HCT116 (cell line): ENCODE measurements around the gene MYO1F.

Experiments used
- CEBPB ChIP-seq: IDR thresholded peaks from 2 replicates; pipeline ENCODE4 v1.6.1; 2012; ENCODE audit warnings: low read depth
- EGR1 ChIP-seq: IDR thresholded peaks from 2 replicates; pipeline ENCODE4 v1.6.1; 2012; ENCODE audit warnings: low read depth
- EZH2 ChIP-seq: fragments of 200-600 bp; sonication (generic); IDR thresholded peaks from 2 replicates; pipeline ENCODE4 v1.6.1; 2017; ENCODE audit warnings: antibody characterized with exemption, mixed run types
- EZH2phosphoT487 ChIP-seq: fragments of 200-600 bp; IDR thresholded peaks from 2 replicates; pipeline ENCODE4 v1.6.1; 2018; ENCODE audit warnings: antibody characterized with exemption, borderline replicate concordance
- JUND ChIP-seq: IDR thresholded peaks from 2 replicates; pipeline ENCODE4 v1.6.1; 2012
- POLR2A ChIP-seq: IDR thresholded peaks from 2 replicates; pipeline ENCODE4 v1.7.0; 2011; ENCODE audit warnings: borderline replicate concordance; ENCODE audit not compliant: insufficient read depth, insufficient read length; ENCODE audit errors: extremely low read depth
- POLR2AphosphoS5 ChIP-seq: IDR thresholded peaks from 2 replicates; pipeline ENCODE4 v1.6.1; 2011; ENCODE audit warnings: mild to moderate bottlenecking, low read depth, low read length, moderate library complexity
- SRF ChIP-seq: IDR thresholded peaks from 2 replicates; pipeline ENCODE4 v1.6.1; 2012; ENCODE audit warnings: low read depth
- YY1 ChIP-seq: IDR thresholded peaks from 2 replicates; pipeline ENCODE4 v1.6.1; 2011; ENCODE audit warnings: low read length, low read depth, moderate library complexity, mild to moderate bottlenecking; ENCODE audit not compliant: insufficient replicate concordance; ENCODE audit errors: extremely low read depth
- TF ChIP-seq, protein P1 (sequence below), 3 experiments: fragments of 200-600 bp in 1 of 3; sonication (generic) in 1 of 3; IDR thresholded peaks in 2 of 3; conservative IDR thresholded peaks in 1 of 3; 2 replicates each; pipeline ENCODE4 v1.5.1; 2012 to 2017; ENCODE audit warnings: low read depth in 2 of 3, low read length in 2 of 3, antibody characterized with exemption in 1 of 3, borderline replicate concordance in 1 of 3, control low read depth in 1 of 3, mild to moderate bottlenecking in 1 of 3, mixed read lengths in 1 of 3, mixed run types in 1 of 3, moderate library complexity in 1 of 3; ENCODE audit not compliant: insufficient read depth in 1 of 3
- TF ChIP-seq, protein P2 (sequence below): IDR thresholded peaks from 2 replicates; pipeline ENCODE4 v1.6.1; 2012
- TF ChIP-seq, protein P3 (sequence below): IDR thresholded peaks from 2 replicates; pipeline ENCODE4 v1.6.1; 2012

DNA sequence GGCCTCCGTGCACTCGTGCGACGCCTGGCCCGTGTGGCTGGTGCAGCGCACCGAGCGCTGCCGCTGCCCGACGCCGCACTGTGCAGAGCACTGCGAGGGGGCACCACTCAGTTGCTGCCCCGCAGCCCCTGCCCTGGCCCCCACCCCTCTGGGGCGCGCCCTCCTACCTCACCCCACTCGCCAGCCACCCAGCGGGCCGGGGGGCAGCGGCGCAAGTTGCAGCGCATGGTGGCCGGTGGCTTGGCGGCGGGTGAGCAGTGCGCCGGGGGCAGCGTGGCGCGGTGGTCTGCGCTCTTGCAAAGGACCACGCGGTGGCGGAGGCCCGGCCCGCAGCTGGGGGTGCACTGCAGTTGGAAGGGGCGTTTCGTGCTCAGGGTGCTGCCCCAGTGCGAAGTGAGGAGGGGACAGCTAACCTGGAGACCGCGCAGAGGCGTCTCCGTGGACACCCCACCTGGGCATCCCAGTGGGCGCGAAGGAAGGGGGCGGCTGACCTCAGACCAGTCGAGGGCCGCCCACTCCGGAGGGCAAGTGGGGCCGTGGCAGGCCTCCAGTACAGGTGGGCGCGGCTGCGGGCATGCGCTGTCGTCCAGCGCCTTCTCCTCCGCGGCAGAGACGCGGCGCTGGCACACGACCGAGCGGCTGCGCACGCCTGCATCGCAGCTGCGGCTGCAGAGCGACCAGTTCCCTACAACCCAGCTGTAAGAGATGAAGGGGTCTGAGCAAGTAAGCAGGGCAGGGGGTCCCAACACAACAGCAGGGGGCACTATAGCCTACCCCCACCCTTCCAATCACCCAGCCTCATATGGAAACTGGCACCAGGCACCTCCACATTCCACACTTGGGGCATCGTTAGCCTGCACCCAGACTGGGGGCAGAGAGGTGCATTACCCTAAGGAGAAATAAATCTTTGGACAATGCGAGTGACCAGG is 8.0 kb upstream of the MYO1F start:
- no peak for TF ChIP-seq SRF
- TF ChIP-seq POLR2A, result no peak
- TF ChIP-seq, protein P1, sequence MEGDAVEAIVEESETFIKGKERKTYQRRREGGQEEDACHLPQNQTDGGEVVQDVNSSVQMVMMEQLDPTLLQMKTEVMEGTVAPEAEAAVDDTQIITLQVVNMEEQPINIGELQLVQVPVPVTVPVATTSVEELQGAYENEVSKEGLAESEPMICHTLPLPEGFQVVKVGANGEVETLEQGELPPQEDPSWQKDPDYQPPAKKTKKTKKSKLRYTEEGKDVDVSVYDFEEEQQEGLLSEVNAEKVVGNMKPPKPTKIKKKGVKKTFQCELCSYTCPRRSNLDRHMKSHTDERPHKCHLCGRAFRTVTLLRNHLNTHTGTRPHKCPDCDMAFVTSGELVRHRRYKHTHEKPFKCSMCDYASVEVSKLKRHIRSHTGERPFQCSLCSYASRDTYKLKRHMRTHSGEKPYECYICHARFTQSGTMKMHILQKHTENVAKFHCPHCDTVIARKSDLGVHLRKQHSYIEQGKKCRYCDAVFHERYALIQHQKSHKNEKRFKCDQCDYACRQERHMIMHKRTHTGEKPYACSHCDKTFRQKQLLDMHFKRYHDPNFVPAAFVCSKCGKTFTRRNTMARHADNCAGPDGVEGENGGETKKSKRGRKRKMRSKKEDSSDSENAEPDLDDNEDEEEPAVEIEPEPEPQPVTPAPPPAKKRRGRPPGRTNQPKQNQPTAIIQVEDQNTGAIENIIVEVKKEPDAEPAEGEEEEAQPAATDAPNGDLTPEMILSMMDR (IDR thresholded peaks at IDR 0.05 in 2 of 3, conservative IDR thresholded peaks at IDR 0.05 in 1 of 3; ENCODE audit: borderline replicate concordance in 1 of 3, insufficient read depth in 1 of 3, low read depth in 2 of 3, low read length in 2 of 3), result no peak
- no peak for TF ChIP-seq POLR2AphosphoS5
- TF ChIP-seq EZH2, result no peak
- no peak for TF ChIP-seq EGR1
- no peak for TF ChIP-seq JUND
- no peak for TF ChIP-seq YY1
- TF ChIP-seq, protein P2, sequence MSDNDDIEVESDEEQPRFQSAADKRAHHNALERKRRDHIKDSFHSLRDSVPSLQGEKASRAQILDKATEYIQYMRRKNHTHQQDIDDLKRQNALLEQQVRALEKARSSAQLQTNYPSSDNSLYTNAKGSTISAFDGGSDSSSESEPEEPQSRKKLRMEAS, result no peak
- no peak for TF ChIP-seq EZH2phosphoT487
- TF ChIP-seq, protein P3, sequence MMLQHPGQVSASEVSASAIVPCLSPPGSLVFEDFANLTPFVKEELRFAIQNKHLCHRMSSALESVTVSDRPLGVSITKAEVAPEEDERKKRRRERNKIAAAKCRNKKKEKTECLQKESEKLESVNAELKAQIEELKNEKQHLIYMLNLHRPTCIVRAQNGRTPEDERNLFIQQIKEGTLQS, result no peak
- TF ChIP-seq CEBPB, result no peak
